ENCODE results near the gene CDH4. TPM values are rescaled to one million over a fixed set of nuclear protein-coding genes. Genes with fewer than 3 reads are reported as not detected.

CDH4 gene
- total and polyA plus RNA-seq, 2 donors (not counting 1 experiment from before 2014, with no cell fraction given): not detected

DNA sequence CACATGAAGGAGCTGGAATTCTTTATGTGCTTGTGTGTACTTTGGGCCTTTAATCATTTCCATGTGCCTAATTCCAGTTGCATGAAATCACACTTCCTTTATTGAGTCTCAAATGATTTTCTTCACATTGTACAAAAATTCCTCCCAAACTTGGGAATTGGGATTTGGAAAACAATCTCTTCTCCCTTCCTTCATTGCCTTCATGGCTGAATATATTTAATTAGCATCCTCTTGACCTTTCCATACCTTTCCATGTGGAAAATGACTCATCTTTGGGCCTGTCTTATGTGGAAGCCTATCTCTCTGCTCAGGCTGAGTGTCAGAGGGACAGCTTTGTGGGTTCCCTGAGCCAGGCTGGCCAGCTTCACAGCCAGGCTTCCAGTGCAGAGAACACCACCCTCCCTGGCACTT is 33.0 kb upstream of the CDH4 start:
- no peaks in the 10 kb centered on the region for H3K27me3 Mint-ChIP-seq
- no peak overlapping the region for H3K4me3 ChIP-seq (ENCODE audit: control extremely low read depth in 1 of 5, extremely low read depth in 1 of 5, insufficient read depth in 1 of 5, low read depth in 2 of 5, low read length in 4 of 5)
- peaks cover 4% of the 10 kb centered on the region for H3K9me3 Mint-ChIP-seq (ENCODE audit: insufficient read depth)
- DNase-seq (no peak), ATAC-seq (ENCODE audit: low read depth) (no peak)
- H3K9me3 ChIP-seq (ENCODE audit: control extremely low read depth in 1 of 3, control insufficient read depth in 2 of 3, insufficient read depth in 1 of 3, low read length in 2 of 3): peaks cover 0 to 11% (median 0%) of the 10 kb centered on the region in 3 donors
- H3K36me3 ChIP-seq (replicated peaks in 1 of 2; ENCODE audit: control extremely low read depth in 1 of 2, control insufficient read depth in 1 of 2, extremely low read depth in 1 of 2, insufficient read depth in 2 of 2, low read length in 1 of 2): no peaks in the 10 kb centered on the region
- no peaks in the 10 kb centered on the region for H4K20me1 ChIP-seq (ENCODE audit: control insufficient read depth, insufficient read depth, low read length, poor library complexity, severe bottlenecking)
- no peak overlapping the region for H3K4me3 Mint-ChIP-seq
- H3K4me2 ChIP-seq (replicated peaks; ENCODE audit: low read depth, low read length, poor library complexity, severe bottlenecking): no peak overlapping the region
- intact Hi-C loops (cut with micrococcal nuclease): no loop called here
- H3K4me1 ChIP-seq (ENCODE audit: control insufficient read depth in 2 of 2, insufficient read depth in 2 of 2, low read length in 2 of 2): no peaks in the 10 kb centered on the region
- H3K27ac Mint-ChIP-seq: no peak overlapping the region
- no peak overlapping the region for H3K27ac ChIP-seq (ENCODE audit: low read length in 2 of 2)
- no peak overlapping the region for H2AFZ ChIP-seq (ENCODE audit: insufficient read depth, low read depth, low read length, poor library complexity, severe bottlenecking)
- no peaks in the 10 kb centered on the region for H3K4me1 Mint-ChIP-seq
- no peak overlapping the region for H3K9ac ChIP-seq (ENCODE audit: low read length)
- no peaks in the 10 kb centered on the region for H3K27me3 ChIP-seq (replicated peaks in 1 of 4; ENCODE audit: control extremely low read depth in 1 of 4, control insufficient read depth in 3 of 4, insufficient read depth in 4 of 4, low read length in 3 of 4)
- ChIA-PET POLR2A (no interaction called here), CTCF (no interaction called here)
- TF ChIP-seq EZH2 (IDR thresholded peaks at IDR 0.05; ENCODE audit: borderline replicate concordance, insufficient read depth, low read depth, low read length, poor library complexity, severe bottlenecking) (no peak), CTCF (IDR thresholded peaks at IDR 0.05) (no peak)
- H3K79me2 ChIP-seq (ENCODE audit: control insufficient read depth, insufficient read depth, low read length): no peaks in the 10 kb centered on the region

DNA sequence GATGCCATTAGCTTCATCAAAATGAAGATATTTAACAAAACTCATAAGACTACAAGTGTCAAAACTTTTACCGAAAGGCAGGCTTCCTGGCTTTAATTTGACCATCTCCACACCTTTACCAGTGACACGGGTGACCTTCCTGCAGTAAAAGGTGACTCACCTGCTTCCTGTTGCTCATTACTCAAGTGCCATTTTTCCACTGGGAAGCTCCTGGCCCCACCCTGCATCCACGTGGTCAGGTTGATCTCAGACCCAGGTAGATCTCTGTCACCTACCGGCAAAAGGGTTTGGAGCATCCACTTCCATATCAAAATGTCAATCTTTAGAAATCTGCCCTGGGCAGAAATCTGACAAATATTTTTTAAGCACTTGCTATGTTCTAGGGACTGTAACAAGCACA is 31.9 kb upstream of the CDH4 start:
- intact Hi-C loops (cut with micrococcal nuclease): no loop called here

More for the DNA sequence above, 31.9 kb upstream of the CDH4 start:
- POLR2A ChIA-PET: no interaction called here
- no peaks in the 10 kb centered on the region for H3K36me3 ChIP-seq (replicated peaks in 1 of 2; ENCODE audit: control extremely low read depth in 1 of 2, control insufficient read depth in 1 of 2, extremely low read depth in 1 of 2, insufficient read depth in 2 of 2, low read length in 1 of 2)
- Mint-ChIP-seq H3K27ac (no peak overlapping the region), H3K9me3 (ENCODE audit: insufficient read depth) (peaks cover 4% of the 10 kb centered on the region), H3K4me3 (no peak overlapping the region), H3K4me1 (no peaks in the 10 kb centered on the region), H3K27me3 (no peaks in the 10 kb centered on the region)
- 78% methylated on average over 3 of the region's 4 CpGs for WGBS (ENCODE audit: insufficient coverage)
- no peak for TF ChIP-seq CTCF (IDR thresholded peaks at IDR 0.05)
- TF ChIP-seq EZH2 (IDR thresholded peaks at IDR 0.05; ENCODE audit: borderline replicate concordance, insufficient read depth, low read depth, low read length, poor library complexity, severe bottlenecking): no peak
- H4K20me1 ChIP-seq (ENCODE audit: control insufficient read depth, insufficient read depth, low read length, poor library complexity, severe bottlenecking): no peaks in the 10 kb centered on the region
- no peaks in the 10 kb centered on the region for H3K4me1 ChIP-seq (ENCODE audit: control insufficient read depth in 2 of 2, insufficient read depth in 2 of 2, low read length in 2 of 2)
- H3K79me2 ChIP-seq (ENCODE audit: control insufficient read depth, insufficient read depth, low read length): no peaks in the 10 kb centered on the region
- DNase-seq (no peak), ATAC-seq (ENCODE audit: low read depth) (no peak)
- H3K4me3 ChIP-seq (ENCODE audit: control extremely low read depth in 1 of 5, extremely low read depth in 1 of 5, insufficient read depth in 1 of 5, low read depth in 2 of 5, low read length in 4 of 5): no peak overlapping the region
- peaks cover 0 to 12% (median 0%) of the 10 kb centered on the region in 3 donors for H3K9me3 ChIP-seq (ENCODE audit: control extremely low read depth in 1 of 3, control insufficient read depth in 2 of 3, insufficient read depth in 1 of 3, low read length in 2 of 3)
- H3K27me3 ChIP-seq (replicated peaks in 1 of 4; ENCODE audit: control extremely low read depth in 1 of 4, control insufficient read depth in 3 of 4, insufficient read depth in 4 of 4, low read length in 3 of 4): no peaks in the 10 kb centered on the region
- no peak overlapping the region for H3K4me2 ChIP-seq (replicated peaks; ENCODE audit: low read depth, low read length, poor library complexity, severe bottlenecking)
- no peak overlapping the region for H2AFZ ChIP-seq (ENCODE audit: insufficient read depth, low read depth, low read length, poor library complexity, severe bottlenecking)
- H3K27ac ChIP-seq (ENCODE audit: low read length in 2 of 2): no peak overlapping the region
- CTCF ChIA-PET: no interaction called here
- no peak overlapping the region for H3K9ac ChIP-seq (ENCODE audit: low read length)

Data from B cell (primary cell).